ENCODE measurements around the gene GNAS-AS1.

The GNAS-AS1 gene

DNA sequence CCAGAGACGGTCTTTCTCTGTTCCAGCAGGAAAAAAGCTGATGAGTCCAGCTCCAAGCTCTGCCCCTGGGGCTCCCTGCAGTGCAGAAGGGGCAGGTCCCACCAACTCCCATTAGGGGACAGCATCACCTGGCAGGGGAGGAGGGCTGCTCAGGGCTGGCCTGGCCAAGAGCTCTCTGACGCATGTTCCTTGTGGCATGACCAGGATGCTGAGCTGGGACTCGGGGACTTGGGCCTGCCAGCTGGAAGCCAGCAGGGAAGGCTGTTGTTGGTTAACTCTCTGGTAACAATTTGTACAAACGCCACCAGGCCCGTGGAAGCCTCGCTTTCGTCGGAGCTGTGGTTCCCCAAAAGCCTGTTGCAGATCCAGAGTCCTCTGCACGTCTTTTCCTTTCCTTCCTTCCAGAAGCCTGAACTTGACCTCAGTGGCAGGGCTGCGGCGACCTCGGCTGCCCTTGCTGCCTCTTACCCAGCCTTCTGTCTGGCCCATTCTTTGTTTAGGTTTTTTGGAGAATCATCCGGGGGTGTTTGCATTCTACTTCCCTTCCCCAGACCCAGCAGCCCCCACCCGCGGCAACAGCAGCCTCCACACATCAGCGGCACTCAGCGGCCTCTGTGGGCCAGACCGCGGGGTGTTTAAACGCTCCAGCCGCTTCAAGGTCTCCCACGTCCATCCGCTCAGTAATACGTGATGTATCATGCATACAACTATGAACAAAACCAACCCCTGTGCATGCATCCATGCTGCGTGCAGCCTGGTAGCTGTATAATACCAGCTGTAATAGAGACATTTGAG lies 63.3 kb downstream of the GNAS-AS1 start:
- no peak for TF ChIP-seq EGR1 (IDR thresholded peaks at IDR 0.05)

DNA sequence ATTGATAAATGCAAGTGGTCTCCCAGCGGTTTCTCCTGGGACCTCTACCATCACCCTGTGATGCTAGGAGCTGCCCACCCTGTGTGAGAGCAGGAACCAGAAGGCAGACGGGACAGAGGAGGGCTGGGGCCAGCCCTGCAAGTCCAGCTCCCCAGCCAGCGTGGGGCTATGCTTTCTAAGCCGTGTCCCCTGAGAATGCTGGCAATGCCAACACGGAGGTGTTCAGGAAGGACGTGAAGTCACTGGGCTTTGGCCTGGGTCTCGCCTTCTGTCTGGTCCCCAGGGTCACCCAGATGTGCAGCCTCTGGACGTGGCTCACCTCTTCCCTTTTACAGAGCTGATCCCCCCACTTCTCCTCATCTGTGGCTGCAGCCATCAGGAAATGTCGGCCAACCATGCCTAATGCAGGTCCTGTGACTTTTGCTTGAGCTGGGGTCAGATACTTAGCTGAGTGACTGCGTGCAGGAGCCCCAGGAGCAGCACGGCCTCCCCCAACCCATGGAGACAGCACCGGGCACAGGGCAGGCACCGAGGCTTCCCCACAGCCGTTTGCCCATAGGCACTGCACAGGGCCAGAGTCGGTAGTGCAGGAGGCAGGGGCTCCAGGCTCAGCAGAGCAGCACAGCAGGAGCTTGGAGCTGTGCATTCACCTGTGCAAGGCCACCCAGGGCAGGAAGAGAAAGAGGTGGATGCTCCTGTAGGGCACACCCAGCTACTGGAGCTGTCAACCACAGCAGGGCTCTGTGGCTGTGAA lies 66.2 kb downstream of the GNAS-AS1 start:
- TF ChIP-seq EP300 (IDR thresholded peaks at IDR 0.05; ENCODE audit: borderline replicate concordance) (no peak), CEBPB (IDR thresholded peaks at IDR 0.05) (no peak), ZBTB7A (IDR thresholded peaks at IDR 0.05; ENCODE audit: low read depth) (no peak), EGR1 (IDR thresholded peaks at IDR 0.05) (no peak), TAF1 (IDR thresholded peaks at IDR 0.05; ENCODE audit: low read depth) (no peak)
- TF ChIP-seq, protein P1, sequence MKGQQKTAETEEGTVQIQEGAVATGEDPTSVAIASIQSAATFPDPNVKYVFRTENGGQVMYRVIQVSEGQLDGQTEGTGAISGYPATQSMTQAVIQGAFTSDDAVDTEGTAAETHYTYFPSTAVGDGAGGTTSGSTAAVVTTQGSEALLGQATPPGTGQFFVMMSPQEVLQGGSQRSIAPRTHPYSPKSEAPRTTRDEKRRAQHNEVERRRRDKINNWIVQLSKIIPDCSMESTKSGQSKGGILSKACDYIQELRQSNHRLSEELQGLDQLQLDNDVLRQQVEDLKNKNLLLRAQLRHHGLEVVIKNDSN (IDR thresholded peaks at IDR 0.05), result no peak

DNA sequence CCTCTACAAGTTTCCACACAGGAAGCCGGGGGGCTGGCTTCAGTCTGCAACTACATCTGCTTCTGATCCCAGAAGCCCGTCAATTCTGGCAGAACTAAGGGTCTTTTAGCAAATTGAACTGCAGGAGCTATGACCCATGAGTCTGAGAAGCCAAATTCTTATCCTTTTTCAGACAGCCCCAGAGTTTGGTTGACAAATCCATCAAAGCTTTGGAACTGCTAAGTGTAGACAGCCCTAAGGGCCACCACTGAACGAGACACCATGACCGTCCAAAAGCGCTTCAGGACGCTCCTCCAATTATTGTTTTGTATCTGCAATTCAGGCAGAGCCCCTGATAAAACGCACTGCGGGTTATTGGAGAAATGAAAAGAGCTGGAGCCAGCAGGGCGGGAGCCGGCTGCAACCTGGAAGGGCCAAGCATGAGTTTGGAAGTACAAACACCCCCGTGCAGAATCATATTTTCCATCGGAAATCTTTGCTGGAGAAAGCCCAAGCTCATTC lies 67.1 kb downstream of the GNAS-AS1 start:
- TF ChIP-seq TCF12 (IDR thresholded peaks at IDR 0.05; ENCODE audit: low read depth) (no peak), TEAD4 (IDR thresholded peaks at IDR 0.05) (no peak), FOXM1 (IDR thresholded peaks at IDR 0.05; ENCODE audit: borderline replicate concordance, low read depth) (no peak), TAF1 (IDR thresholded peaks at IDR 0.05; ENCODE audit: low read depth) (no peak), CEBPB (IDR thresholded peaks at IDR 0.05) (no peak), NFIC (IDR thresholded peaks at IDR 0.05) (no peak), ZBTB7A (IDR thresholded peaks at IDR 0.05; ENCODE audit: low read depth) (no peak), EP300 (IDR thresholded peaks at IDR 0.05; ENCODE audit: borderline replicate concordance) (no peak), EGR1 (IDR thresholded peaks at IDR 0.05) (no peak), CREB1 (IDR thresholded peaks at IDR 0.05; ENCODE audit: low read depth) (no peak), YY1 (IDR thresholded peaks at IDR 0.05; ENCODE audit: low read depth) (no peak), RAD21 (IDR thresholded peaks at IDR 0.05; ENCODE audit: low read depth) (no peak)
- TF ChIP-seq, protein P1 (IDR thresholded peaks at IDR 0.05), result no peak
- TF ChIP-seq, protein P2, sequence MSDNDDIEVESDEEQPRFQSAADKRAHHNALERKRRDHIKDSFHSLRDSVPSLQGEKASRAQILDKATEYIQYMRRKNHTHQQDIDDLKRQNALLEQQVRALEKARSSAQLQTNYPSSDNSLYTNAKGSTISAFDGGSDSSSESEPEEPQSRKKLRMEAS (IDR thresholded peaks at IDR 0.05), result no peak
- TF ChIP-seq, protein P3, sequence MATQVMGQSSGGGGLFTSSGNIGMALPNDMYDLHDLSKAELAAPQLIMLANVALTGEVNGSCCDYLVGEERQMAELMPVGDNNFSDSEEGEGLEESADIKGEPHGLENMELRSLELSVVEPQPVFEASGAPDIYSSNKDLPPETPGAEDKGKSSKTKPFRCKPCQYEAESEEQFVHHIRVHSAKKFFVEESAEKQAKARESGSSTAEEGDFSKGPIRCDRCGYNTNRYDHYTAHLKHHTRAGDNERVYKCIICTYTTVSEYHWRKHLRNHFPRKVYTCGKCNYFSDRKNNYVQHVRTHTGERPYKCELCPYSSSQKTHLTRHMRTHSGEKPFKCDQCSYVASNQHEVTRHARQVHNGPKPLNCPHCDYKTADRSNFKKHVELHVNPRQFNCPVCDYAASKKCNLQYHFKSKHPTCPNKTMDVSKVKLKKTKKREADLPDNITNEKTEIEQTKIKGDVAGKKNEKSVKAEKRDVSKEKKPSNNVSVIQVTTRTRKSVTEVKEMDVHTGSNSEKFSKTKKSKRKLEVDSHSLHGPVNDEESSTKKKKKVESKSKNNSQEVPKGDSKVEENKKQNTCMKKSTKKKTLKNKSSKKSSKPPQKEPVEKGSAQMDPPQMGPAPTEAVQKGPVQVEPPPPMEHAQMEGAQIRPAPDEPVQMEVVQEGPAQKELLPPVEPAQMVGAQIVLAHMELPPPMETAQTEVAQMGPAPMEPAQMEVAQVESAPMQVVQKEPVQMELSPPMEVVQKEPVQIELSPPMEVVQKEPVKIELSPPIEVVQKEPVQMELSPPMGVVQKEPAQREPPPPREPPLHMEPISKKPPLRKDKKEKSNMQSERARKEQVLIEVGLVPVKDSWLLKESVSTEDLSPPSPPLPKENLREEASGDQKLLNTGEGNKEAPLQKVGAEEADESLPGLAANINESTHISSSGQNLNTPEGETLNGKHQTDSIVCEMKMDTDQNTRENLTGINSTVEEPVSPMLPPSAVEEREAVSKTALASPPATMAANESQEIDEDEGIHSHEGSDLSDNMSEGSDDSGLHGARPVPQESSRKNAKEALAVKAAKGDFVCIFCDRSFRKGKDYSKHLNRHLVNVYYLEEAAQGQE (IDR thresholded peaks at IDR 0.05; ENCODE audit: low read depth), result no peak

DNA sequence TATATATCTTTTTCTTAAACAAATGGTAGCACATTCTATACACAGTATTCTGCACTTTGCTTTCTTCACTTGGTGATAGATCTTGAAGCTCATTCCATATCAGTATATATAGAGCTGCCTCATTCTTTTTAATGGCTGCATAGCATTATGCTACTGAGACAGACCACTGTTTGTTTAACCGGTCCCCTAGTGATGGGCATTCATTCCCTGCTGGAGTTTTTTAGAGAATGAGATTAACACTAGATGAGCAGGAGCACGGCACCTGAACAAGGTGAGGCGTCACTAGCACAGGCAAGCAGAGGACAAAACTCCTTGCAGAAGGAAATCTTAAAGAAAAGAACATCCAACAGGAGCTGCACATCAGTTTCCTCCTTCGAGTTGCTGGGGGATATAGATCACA lies 69.6 kb downstream of the GNAS-AS1 start:
- TF ChIP-seq EP300 (IDR thresholded peaks at IDR 0.05; ENCODE audit: borderline replicate concordance), result no peak
- no peak for TF ChIP-seq TCF12 (IDR thresholded peaks at IDR 0.05; ENCODE audit: low read depth)
- TF ChIP-seq, protein P2 (IDR thresholded peaks at IDR 0.05), result no peak
- TF ChIP-seq EGR1 (IDR thresholded peaks at IDR 0.05), result no peak
- TF ChIP-seq RAD21 (IDR thresholded peaks at IDR 0.05; ENCODE audit: low read depth), result no peak
- TF ChIP-seq, protein P3 (IDR thresholded peaks at IDR 0.05; ENCODE audit: low read depth), result no peak
- no peak for TF ChIP-seq TEAD4 (IDR thresholded peaks at IDR 0.05)
- TF ChIP-seq TAF1 (IDR thresholded peaks at IDR 0.05; ENCODE audit: low read depth), result no peak
- no peak for TF ChIP-seq YY1 (IDR thresholded peaks at IDR 0.05; ENCODE audit: low read depth)
- no peak for TF ChIP-seq FOXM1 (IDR thresholded peaks at IDR 0.05; ENCODE audit: borderline replicate concordance, low read depth)
- no peak for TF ChIP-seq NFIC (IDR thresholded peaks at IDR 0.05)
- no peak for TF ChIP-seq ZBTB7A (IDR thresholded peaks at IDR 0.05; ENCODE audit: low read depth)
- TF ChIP-seq CREB1 (IDR thresholded peaks at IDR 0.05; ENCODE audit: low read depth), result no peak
- TF ChIP-seq CEBPB (IDR thresholded peaks at IDR 0.05), result no peak
- TF ChIP-seq, protein P1 (IDR thresholded peaks at IDR 0.05), result no peak

DNA sequence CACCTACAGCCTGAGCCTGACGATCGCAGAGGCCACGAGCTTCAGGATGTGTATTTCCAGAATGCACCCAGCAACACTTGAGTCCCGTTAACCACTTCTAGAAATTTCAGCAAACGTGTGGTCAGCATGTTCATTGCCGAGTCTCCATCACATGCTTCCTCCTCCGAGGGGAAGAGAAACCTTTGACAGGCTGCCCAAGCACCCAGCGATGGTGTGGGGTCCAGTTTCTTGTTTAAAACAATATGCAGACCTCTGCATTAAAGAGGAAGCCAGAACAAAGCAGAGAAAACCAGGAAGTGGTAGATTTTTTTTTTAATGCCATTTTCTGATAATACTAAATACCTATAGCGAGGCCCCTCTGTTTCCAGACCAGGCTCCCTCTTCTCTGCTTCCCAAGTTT lies 71.9 kb downstream of the GNAS-AS1 start:
- TF ChIP-seq CREB1 (IDR thresholded peaks at IDR 0.05; ENCODE audit: low read depth), result no peak
- no peak for TF ChIP-seq YY1 (IDR thresholded peaks at IDR 0.05; ENCODE audit: low read depth)
- no peak for TF ChIP-seq RAD21 (IDR thresholded peaks at IDR 0.05; ENCODE audit: low read depth)
- TF ChIP-seq, protein P3 (IDR thresholded peaks at IDR 0.05; ENCODE audit: low read depth), result no peak
- no peak for TF ChIP-seq CEBPB (IDR thresholded peaks at IDR 0.05)
- TF ChIP-seq TAF1 (IDR thresholded peaks at IDR 0.05; ENCODE audit: low read depth), result no peak
- no peak for TF ChIP-seq EGR1 (IDR thresholded peaks at IDR 0.05)
- no peak for TF ChIP-seq ZBTB7A (IDR thresholded peaks at IDR 0.05; ENCODE audit: low read depth)
- TF ChIP-seq TEAD4 (IDR thresholded peaks at IDR 0.05), result no peak
- no peak for TF ChIP-seq TCF12 (IDR thresholded peaks at IDR 0.05; ENCODE audit: low read depth)
- no peak for TF ChIP-seq EP300 (IDR thresholded peaks at IDR 0.05; ENCODE audit: borderline replicate concordance)
- no peak for TF ChIP-seq FOXM1 (IDR thresholded peaks at IDR 0.05; ENCODE audit: borderline replicate concordance, low read depth)
- TF ChIP-seq, protein P1 (IDR thresholded peaks at IDR 0.05), result no peak
- TF ChIP-seq NFIC (IDR thresholded peaks at IDR 0.05), result no peak
- TF ChIP-seq, protein P2 (IDR thresholded peaks at IDR 0.05), result no peak
